ENCODE results near the gene NRDE2. TPM values are rescaled to one million over a fixed set of nuclear protein-coding genes. Genes with fewer than 3 reads are reported as not detected.

Gene NRDE2
- polyA plus RNA-seq, 1 donor from 2014 or later: 9.5 TPM

DNA sequence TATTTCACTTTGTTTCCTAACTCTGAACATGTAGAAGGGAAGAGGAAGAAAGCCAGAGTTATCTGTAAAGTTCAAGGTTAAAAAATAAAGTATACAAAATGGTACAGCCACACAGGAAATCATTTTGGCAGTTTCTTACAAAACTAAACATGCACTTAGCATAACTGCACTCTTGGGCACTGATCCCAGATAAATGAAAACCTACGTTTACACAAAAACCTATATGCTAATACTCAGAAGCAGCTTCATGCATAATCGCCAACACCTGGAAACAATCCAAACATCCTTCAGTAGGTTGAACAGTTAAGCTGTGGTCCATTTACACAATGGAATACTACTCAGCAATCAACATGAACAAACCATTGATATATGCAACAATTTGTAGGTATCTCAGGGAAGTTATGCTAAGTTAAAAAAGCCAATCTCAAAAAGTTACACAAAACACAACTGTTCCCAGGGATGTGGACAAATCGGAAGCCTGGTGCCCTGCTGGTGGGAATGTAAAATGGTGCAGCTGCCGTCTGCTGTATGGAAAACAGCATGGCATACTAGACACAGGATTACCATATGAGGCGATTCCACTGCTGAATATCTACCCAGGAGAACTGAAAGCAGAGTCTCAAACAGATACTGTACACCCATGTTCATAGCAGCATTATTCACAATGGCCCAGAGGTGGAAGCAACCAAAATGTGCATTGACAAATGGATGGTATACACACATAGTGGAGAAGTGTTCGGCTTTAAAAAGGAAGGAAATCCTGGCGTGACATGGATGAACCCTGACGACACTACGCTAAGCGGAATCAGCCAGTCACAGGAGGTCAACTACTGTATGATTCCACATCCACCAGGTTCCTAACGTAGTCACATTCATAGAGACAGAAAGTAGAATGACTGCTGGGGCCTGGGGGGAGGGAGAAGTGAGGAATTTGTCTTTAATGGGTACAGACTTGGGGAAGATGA lies 37.7 kb downstream of the NRDE2 start:
- Histone ChIP-seq H3K27ac (ENCODE audit: low read length) (no peak overlapping the region), H3K9me3 (ENCODE audit: low read length) (no peaks in the 10 kb centered on the region), H4K20me1 (ENCODE audit: insufficient read depth) (no peaks in the 10 kb centered on the region), H3F3A (ENCODE audit: insufficient read depth, low read length, poor library complexity, severe bottlenecking) (no peaks in the 10 kb centered on the region), H3K4me2 (ENCODE audit: low read length) (no peak overlapping the region), H3K27me3 (ENCODE audit: insufficient read depth, low read depth, low read length) (no peaks in the 10 kb centered on the region), H3K79me2 (replicated peaks; ENCODE audit: insufficient read depth, low read length) (no peaks in the 10 kb centered on the region), H3K4me3 (ENCODE audit: low read length) (no peak overlapping the region), H2AFZ (ENCODE audit: low read depth, low read length) (no peak overlapping the region), H3K36me3 (ENCODE audit: insufficient read depth, low read length) (peaks cover 7% of the 10 kb centered on the region), H3K9ac (ENCODE audit: low read length) (no peak overlapping the region), H3K9me2 (ENCODE audit: insufficient read depth, low read length) (no peaks in the 10 kb centered on the region)
- TF ChIP-seq EP300 (conservative IDR thresholded peaks at IDR 0.05; ENCODE audit: poor library complexity, severe bottlenecking) (no peak), EZH2 (IDR thresholded peaks at IDR 0.05; ENCODE audit: borderline replicate concordance, insufficient read depth, low read length, poor library complexity, severe bottlenecking) (no peak), MXI1 (conservative IDR thresholded peaks at IDR 0.05; ENCODE audit: poor library complexity, severe bottlenecking) (no peak), RAD21 (conservative IDR thresholded peaks at IDR 0.05) (no peak), TAF1 (IDR thresholded peaks at IDR 0.05; ENCODE audit: low read depth) (no peak), SMC3 (conservative IDR thresholded peaks at IDR 0.05; ENCODE audit: poor library complexity) (no peak), POLR2AphosphoS5 (IDR thresholded peaks at IDR 0.05) (no peak)
- TF ChIP-seq, protein P1, sequence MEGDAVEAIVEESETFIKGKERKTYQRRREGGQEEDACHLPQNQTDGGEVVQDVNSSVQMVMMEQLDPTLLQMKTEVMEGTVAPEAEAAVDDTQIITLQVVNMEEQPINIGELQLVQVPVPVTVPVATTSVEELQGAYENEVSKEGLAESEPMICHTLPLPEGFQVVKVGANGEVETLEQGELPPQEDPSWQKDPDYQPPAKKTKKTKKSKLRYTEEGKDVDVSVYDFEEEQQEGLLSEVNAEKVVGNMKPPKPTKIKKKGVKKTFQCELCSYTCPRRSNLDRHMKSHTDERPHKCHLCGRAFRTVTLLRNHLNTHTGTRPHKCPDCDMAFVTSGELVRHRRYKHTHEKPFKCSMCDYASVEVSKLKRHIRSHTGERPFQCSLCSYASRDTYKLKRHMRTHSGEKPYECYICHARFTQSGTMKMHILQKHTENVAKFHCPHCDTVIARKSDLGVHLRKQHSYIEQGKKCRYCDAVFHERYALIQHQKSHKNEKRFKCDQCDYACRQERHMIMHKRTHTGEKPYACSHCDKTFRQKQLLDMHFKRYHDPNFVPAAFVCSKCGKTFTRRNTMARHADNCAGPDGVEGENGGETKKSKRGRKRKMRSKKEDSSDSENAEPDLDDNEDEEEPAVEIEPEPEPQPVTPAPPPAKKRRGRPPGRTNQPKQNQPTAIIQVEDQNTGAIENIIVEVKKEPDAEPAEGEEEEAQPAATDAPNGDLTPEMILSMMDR (IDR thresholded peaks at IDR 0.05; ENCODE audit: poor library complexity, severe bottlenecking): no peak
- TF ChIP-seq, protein P2, sequence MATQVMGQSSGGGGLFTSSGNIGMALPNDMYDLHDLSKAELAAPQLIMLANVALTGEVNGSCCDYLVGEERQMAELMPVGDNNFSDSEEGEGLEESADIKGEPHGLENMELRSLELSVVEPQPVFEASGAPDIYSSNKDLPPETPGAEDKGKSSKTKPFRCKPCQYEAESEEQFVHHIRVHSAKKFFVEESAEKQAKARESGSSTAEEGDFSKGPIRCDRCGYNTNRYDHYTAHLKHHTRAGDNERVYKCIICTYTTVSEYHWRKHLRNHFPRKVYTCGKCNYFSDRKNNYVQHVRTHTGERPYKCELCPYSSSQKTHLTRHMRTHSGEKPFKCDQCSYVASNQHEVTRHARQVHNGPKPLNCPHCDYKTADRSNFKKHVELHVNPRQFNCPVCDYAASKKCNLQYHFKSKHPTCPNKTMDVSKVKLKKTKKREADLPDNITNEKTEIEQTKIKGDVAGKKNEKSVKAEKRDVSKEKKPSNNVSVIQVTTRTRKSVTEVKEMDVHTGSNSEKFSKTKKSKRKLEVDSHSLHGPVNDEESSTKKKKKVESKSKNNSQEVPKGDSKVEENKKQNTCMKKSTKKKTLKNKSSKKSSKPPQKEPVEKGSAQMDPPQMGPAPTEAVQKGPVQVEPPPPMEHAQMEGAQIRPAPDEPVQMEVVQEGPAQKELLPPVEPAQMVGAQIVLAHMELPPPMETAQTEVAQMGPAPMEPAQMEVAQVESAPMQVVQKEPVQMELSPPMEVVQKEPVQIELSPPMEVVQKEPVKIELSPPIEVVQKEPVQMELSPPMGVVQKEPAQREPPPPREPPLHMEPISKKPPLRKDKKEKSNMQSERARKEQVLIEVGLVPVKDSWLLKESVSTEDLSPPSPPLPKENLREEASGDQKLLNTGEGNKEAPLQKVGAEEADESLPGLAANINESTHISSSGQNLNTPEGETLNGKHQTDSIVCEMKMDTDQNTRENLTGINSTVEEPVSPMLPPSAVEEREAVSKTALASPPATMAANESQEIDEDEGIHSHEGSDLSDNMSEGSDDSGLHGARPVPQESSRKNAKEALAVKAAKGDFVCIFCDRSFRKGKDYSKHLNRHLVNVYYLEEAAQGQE (IDR thresholded peaks at IDR 0.05; ENCODE audit: borderline replicate concordance): no peak

DNA sequence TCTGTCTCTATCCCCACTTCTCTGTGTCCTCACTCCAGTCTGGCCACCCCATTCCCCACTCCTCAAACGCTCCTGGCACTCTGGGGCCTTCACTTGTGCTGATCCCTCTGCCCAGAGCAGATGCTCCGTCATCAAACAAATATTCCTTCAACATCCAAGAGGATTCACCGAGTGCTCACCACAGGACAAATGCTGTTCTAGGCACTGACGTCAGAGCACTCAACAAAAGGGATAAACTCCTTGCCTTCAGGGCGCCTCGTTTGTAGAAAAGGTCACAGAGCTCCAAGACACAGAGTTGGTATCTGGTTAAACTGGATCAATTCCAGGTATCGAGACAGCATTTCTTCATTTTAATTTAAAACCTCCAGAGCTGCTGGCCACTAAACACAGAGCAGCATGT lies 40.0 kb downstream of the NRDE2 start:
- Histone ChIP-seq H3K9me2 (ENCODE audit: insufficient read depth, low read length) (no peaks in the 10 kb centered on the region), H3K9me3 (ENCODE audit: low read length) (no peaks in the 10 kb centered on the region), H3K9ac (ENCODE audit: low read length) (no peak overlapping the region), H3K79me2 (replicated peaks; ENCODE audit: insufficient read depth, low read length) (no peaks in the 10 kb centered on the region), H4K20me1 (ENCODE audit: insufficient read depth) (no peaks in the 10 kb centered on the region), H2AFZ (ENCODE audit: low read depth, low read length) (no peak overlapping the region), H3K36me3 (ENCODE audit: insufficient read depth, low read length) (peaks cover 7% of the 10 kb centered on the region), H3K4me2 (ENCODE audit: low read length) (no peak overlapping the region), H3K4me3 (ENCODE audit: low read length) (no peak overlapping the region), H3F3A (ENCODE audit: insufficient read depth, low read length, poor library complexity, severe bottlenecking) (no peaks in the 10 kb centered on the region), H3K27ac (ENCODE audit: low read length) (no peak overlapping the region), H3K27me3 (ENCODE audit: insufficient read depth, low read depth, low read length) (no peaks in the 10 kb centered on the region)
- TF ChIP-seq MXI1 (conservative IDR thresholded peaks at IDR 0.05; ENCODE audit: poor library complexity, severe bottlenecking): no peak
- no peak for TF ChIP-seq TAF1 (IDR thresholded peaks at IDR 0.05; ENCODE audit: low read depth)
- TF ChIP-seq RAD21 (conservative IDR thresholded peaks at IDR 0.05): no peak
- no peak for TF ChIP-seq SMC3 (conservative IDR thresholded peaks at IDR 0.05; ENCODE audit: poor library complexity)
- TF ChIP-seq POLR2AphosphoS5 (IDR thresholded peaks at IDR 0.05): no peak
- TF ChIP-seq, protein P2 (IDR thresholded peaks at IDR 0.05; ENCODE audit: borderline replicate concordance): no peak
- TF ChIP-seq EP300 (conservative IDR thresholded peaks at IDR 0.05; ENCODE audit: poor library complexity, severe bottlenecking): no peak
- TF ChIP-seq, protein P1 (IDR thresholded peaks at IDR 0.05; ENCODE audit: poor library complexity, severe bottlenecking): no peak
- no peak for TF ChIP-seq EZH2 (IDR thresholded peaks at IDR 0.05; ENCODE audit: borderline replicate concordance, insufficient read depth, low read length, poor library complexity, severe bottlenecking)

All from neural cell (in vitro differentiated cells).